SK-N-SH treated with all-trans-retinoic acid at 6 μM for 48 hours (cell line): ENCODE data around the gene PXK.

Experiments used
- ATAC-seq: fragments of 200-7000 bp; cut with Tn5 transposase; 3 replicates; pipeline ENCODE4 v1.9.1; 2020; ENCODE audit warnings: mild to moderate bottlenecking, moderate library complexity
- ARNTL ChIP-seq: fragments of 450-650 bp; formaldehyde crosslinking; IDR thresholded peaks from 2 replicates; pipeline ENCODE4 v1.5.0; 2020; ENCODE audit warnings: low read depth, mild to moderate bottlenecking, moderate library complexity, borderline replicate concordance
- BACH2 ChIP-seq: fragments of 250-450 bp; sonication (Bioruptor Pico); IDR thresholded peaks from 2 replicates; pipeline ENCODE4 v1.9.0; 2021; ENCODE audit warnings: mild to moderate bottlenecking, borderline replicate concordance
- CSDC2 ChIP-seq: fragments of 250-450 bp; sonication (Bioruptor Pico); IDR thresholded peaks from 2 replicates; pipeline ENCODE4 v1.5.0; 2020; ENCODE audit warnings: mild to moderate bottlenecking, moderate library complexity
- ESRRG ChIP-seq: fragments of 250-450 bp; sonication (Bioruptor Pico); IDR thresholded peaks from 2 replicates; pipeline ENCODE4 v1.6.1; 2021; ENCODE audit warnings: mild to moderate bottlenecking
- ISL1 ChIP-seq: fragments of 250-450 bp; sonication (Bioruptor Pico); IDR thresholded peaks from 2 replicates; pipeline ENCODE4 v2.1.2; 2022; ENCODE audit warnings: mild to moderate bottlenecking, moderate library complexity
- OSR1 ChIP-seq: fragments of 250-450 bp; sonication (Bioruptor Pico); IDR thresholded peaks from 2 replicates; pipeline ENCODE4 v1.8.0; 2022; ENCODE audit warnings: moderate library complexity, mild to moderate bottlenecking, inconsistent platforms
- PPARA ChIP-seq: fragments of 250-450 bp; sonication (Bioruptor Pico); IDR thresholded peaks from 2 replicates; pipeline ENCODE4 v1.5.0; 2020; ENCODE audit warnings: mild to moderate bottlenecking, borderline replicate concordance
- RARB ChIP-seq: fragments of 250-450 bp; sonication (Bioruptor Pico); IDR thresholded peaks from 2 replicates; pipeline ENCODE4 v1.8.0; 2021; ENCODE audit warnings: mild to moderate bottlenecking, moderate library complexity
- SNAI2 ChIP-seq: fragments of 250-450 bp; sonication (Bioruptor Pico); IDR thresholded peaks from 2 replicates; pipeline ENCODE4 v1.5.0; 2020; ENCODE audit warnings: mild to moderate bottlenecking, moderate library complexity
- TCF4 ChIP-seq: fragments of 250-450 bp; sonication (Bioruptor Pico); IDR thresholded peaks from 2 replicates; pipeline ENCODE4 v1.8.0; 2021; ENCODE audit warnings: mild to moderate bottlenecking, moderate library complexity, borderline replicate concordance
- TOX ChIP-seq: fragments of 250-450 bp; sonication (Bioruptor Pico); IDR thresholded peaks from 2 replicates; pipeline ENCODE4 v1.8.0; 2021; ENCODE audit warnings: mild to moderate bottlenecking, moderate library complexity, borderline replicate concordance
- ZC3H10 ChIP-seq: fragments of 250-450 bp; sonication (Bioruptor Pico); IDR thresholded peaks from 2 replicates; pipeline ENCODE4 v1.5.1; 2021; ENCODE audit warnings: mild to moderate bottlenecking, moderate library complexity
- ZFP3 ChIP-seq: fragments of 250-450 bp; sonication (Bioruptor Pico); IDR thresholded peaks from 2 replicates; pipeline ENCODE4 v1.5.0; 2020; ENCODE audit warnings: mild to moderate bottlenecking, moderate library complexity
- ZFP30 ChIP-seq: fragments of 450-650 bp; formaldehyde crosslinking; IDR thresholded peaks from 2 replicates; pipeline ENCODE4 v1.5.0; 2022; ENCODE audit warnings: mild to moderate bottlenecking, moderate library complexity
- ZNF565 ChIP-seq: fragments of 450-650 bp; formaldehyde crosslinking; conservative IDR thresholded peaks from 2 replicates; pipeline ENCODE4 v1.5.0; 2020; ENCODE audit warnings: low read depth, mild to moderate bottlenecking, moderate library complexity
- ZNF70 ChIP-seq: fragments of 450-650 bp; formaldehyde crosslinking; IDR thresholded peaks from 2 replicates; pipeline ENCODE4 v1.5.0; 2020; ENCODE audit warnings: mild to moderate bottlenecking, moderate library complexity
- ZNF8 ChIP-seq: fragments of 450-650 bp; formaldehyde crosslinking; IDR thresholded peaks from 2 replicates; pipeline ENCODE4 v1.5.0; 2020; ENCODE audit warnings: mild to moderate bottlenecking, moderate library complexity
- TF ChIP-seq, protein P1 (sequence below): fragments of 250-450 bp; sonication (Bioruptor Pico); IDR thresholded peaks from 2 replicates; pipeline ENCODE4 v1.5.0; 2020; ENCODE audit warnings: mild to moderate bottlenecking, moderate library complexity
- TF ChIP-seq, protein P2 (sequence below): fragments of 250-450 bp; sonication (Bioruptor Pico); IDR thresholded peaks from 2 replicates; pipeline ENCODE4 v1.5.1; 2020; ENCODE audit warnings: low read depth, mild to moderate bottlenecking, moderate library complexity
- TF ChIP-seq, protein P3 (sequence below): fragments of 250-450 bp; sonication (Bioruptor Pico); IDR thresholded peaks from 2 replicates; pipeline ENCODE4 v1.5.1; 2021; ENCODE audit warnings: mild to moderate bottlenecking, moderate library complexity
- TF ChIP-seq, protein P4 (sequence below): fragments of 250-450 bp; sonication (Bioruptor Pico); IDR thresholded peaks from 2 replicates; pipeline ENCODE4 v1.8.0; 2020; ENCODE audit warnings: mild to moderate bottlenecking, moderate library complexity, borderline replicate concordance
- TF ChIP-seq, protein P5 (sequence below): fragments of 250-450 bp; sonication (Bioruptor Pico); IDR thresholded peaks from 2 replicates; pipeline ENCODE4 v1.8.0; 2021; ENCODE audit warnings: low read depth, mild to moderate bottlenecking, moderate library complexity, borderline replicate concordance

The PXK gene

DNA sequence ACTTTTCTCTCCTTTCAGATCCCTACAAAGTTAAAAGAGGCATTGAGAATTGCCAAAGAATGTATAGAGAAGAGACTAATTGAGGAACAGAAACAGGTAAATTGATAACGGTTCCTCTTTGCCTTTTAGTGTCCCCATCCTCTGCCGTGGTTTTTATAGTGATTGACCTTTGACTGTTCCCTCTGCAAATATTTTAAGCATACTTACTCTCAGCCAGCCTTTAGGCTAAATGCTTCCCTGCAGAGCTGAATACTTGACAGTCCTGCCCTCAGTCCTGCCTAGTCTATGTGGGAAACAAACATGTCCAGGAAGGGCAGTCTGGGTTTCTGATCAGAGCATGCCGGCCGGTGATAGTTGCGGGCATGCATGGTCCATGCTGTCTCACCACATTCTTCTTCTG, 76.2 kb downstream of the PXK start:
- TF ChIP-seq, protein P1, sequence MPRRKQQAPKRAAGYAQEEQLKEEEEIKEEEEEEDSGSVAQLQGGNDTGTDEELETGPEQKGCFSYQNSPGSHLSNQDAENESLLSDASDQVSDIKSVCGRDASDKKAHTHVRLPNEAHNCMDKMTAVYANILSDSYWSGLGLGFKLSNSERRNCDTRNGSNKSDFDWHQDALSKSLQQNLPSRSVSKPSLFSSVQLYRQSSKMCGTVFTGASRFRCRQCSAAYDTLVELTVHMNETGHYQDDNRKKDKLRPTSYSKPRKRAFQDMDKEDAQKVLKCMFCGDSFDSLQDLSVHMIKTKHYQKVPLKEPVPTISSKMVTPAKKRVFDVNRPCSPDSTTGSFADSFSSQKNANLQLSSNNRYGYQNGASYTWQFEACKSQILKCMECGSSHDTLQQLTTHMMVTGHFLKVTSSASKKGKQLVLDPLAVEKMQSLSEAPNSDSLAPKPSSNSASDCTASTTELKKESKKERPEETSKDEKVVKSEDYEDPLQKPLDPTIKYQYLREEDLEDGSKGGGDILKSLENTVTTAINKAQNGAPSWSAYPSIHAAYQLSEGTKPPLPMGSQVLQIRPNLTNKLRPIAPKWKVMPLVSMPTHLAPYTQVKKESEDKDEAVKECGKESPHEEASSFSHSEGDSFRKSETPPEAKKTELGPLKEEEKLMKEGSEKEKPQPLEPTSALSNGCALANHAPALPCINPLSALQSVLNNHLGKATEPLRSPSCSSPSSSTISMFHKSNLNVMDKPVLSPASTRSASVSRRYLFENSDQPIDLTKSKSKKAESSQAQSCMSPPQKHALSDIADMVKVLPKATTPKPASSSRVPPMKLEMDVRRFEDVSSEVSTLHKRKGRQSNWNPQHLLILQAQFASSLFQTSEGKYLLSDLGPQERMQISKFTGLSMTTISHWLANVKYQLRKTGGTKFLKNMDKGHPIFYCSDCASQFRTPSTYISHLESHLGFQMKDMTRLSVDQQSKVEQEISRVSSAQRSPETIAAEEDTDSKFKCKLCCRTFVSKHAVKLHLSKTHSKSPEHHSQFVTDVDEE (CRISPR knock-in tag): no peak
- TF ChIP-seq ARNTL: no peak
- TF ChIP-seq BACH2 (CRISPR knock-in tag): no peak
- TF ChIP-seq ZNF70 (CRISPR knock-in tag): no peak
- no peak for TF ChIP-seq TOX (CRISPR knock-in tag)
- TF ChIP-seq PPARA (CRISPR knock-in tag): no peak
- TF ChIP-seq CSDC2 (CRISPR knock-in tag): no peak
- no peak for TF ChIP-seq ZFP30 (CRISPR knock-in tag)
- TF ChIP-seq, protein P2, sequence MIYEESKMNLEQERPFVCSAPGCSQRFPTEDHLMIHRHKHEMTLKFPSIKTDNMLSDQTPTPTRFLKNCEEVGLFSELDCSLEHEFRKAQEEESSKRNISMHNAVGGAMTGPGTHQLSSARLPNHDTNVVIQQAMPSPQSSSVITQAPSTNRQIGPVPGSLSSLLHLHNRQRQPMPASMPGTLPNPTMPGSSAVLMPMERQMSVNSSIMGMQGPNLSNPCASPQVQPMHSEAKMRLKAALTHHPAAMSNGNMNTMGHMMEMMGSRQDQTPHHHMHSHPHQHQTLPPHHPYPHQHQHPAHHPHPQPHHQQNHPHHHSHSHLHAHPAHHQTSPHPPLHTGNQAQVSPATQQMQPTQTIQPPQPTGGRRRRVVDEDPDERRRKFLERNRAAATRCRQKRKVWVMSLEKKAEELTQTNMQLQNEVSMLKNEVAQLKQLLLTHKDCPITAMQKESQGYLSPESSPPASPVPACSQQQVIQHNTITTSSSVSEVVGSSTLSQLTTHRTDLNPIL (CRISPR knock-in tag): no peak
- TF ChIP-seq ZFP3: no peak
- TF ChIP-seq, protein P3, sequence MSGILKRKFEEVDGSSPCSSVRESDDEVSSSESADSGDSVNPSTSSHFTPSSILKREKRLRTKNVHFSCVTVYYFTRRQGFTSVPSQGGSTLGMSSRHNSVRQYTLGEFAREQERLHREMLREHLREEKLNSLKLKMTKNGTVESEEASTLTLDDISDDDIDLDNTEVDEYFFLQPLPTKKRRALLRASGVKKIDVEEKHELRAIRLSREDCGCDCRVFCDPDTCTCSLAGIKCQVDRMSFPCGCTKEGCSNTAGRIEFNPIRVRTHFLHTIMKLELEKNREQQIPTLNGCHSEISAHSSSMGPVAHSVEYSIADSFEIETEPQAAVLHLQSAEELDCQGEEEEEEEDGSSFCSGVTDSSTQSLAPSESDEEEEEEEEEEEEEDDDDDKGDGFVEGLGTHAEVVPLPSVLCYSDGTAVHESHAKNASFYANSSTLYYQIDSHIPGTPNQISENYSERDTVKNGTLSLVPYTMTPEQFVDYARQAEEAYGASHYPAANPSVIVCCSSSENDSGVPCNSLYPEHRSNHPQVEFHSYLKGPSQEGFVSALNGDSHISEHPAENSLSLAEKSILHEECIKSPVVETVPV (CRISPR knock-in tag): no peak
- TF ChIP-seq ZC3H10 (CRISPR knock-in tag): no peak
- TF ChIP-seq, protein P4, sequence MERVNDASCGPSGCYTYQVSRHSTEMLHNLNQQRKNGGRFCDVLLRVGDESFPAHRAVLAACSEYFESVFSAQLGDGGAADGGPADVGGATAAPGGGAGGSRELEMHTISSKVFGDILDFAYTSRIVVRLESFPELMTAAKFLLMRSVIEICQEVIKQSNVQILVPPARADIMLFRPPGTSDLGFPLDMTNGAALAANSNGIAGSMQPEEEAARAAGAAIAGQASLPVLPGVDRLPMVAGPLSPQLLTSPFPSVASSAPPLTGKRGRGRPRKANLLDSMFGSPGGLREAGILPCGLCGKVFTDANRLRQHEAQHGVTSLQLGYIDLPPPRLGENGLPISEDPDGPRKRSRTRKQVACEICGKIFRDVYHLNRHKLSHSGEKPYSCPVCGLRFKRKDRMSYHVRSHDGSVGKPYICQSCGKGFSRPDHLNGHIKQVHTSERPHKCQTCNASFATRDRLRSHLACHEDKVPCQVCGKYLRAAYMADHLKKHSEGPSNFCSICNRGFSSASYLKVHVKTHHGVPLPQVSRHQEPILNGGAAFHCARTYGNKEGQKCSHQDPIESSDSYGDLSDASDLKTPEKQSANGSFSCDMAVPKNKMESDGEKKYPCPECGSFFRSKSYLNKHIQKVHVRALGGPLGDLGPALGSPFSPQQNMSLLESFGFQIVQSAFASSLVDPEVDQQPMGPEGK (CRISPR knock-in tag): no peak
- TF ChIP-seq ZNF8 (CRISPR knock-in tag): no peak
- no peak for TF ChIP-seq TCF4 (CRISPR knock-in tag)
- TF ChIP-seq, protein P5, sequence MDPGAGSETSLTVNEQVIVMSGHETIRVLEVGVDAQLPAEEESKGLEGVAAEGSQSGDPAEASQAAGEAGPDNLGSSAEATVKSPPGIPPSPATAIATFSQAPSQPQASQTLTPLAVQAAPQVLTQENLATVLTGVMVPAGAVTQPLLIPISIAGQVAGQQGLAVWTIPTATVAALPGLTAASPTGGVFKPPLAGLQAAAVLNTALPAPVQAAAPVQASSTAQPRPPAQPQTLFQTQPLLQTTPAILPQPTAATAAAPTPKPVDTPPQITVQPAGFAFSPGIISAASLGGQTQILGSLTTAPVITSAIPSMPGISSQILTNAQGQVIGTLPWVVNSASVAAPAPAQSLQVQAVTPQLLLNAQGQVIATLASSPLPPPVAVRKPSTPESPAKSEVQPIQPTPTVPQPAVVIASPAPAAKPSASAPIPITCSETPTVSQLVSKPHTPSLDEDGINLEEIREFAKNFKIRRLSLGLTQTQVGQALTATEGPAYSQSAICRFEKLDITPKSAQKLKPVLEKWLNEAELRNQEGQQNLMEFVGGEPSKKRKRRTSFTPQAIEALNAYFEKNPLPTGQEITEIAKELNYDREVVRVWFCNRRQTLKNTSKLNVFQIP: no peak
- no peak for TF ChIP-seq RARB (CRISPR knock-in tag)
- no peak for TF ChIP-seq ESRRG (CRISPR knock-in tag)
- no peak for TF ChIP-seq ZNF565 (CRISPR knock-in tag)
- TF ChIP-seq SNAI2 (CRISPR knock-in tag): no peak
- TF ChIP-seq, all 23 proteins: peak for 0
- ATAC-seq: no peak

DNA sequence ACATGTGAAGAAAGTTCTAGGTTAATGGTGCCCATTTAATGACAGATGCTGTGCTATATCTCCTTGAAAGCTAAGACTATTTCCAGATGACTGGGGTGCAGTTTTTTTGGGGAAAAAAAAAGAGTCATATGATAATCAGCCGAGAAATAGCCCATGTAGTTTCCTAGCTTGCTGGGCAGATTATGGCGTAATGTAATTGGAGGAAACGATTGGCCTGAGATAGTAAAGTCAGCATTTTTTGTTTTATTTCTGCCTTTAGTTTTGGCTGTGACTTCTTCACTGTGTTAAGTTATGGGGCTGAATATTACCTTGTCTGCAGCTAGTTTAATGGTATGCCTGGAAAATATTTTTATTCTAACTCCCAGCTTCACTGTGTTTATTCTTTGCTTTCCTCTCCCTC, 77.0 kb downstream of the PXK start:
- ATAC-seq: no peak
- TF ChIP-seq BACH2 (CRISPR knock-in tag) (no peak), ZFP3 (no peak), OSR1 (no peak), ZNF70 (CRISPR knock-in tag) (no peak), ZNF565 (CRISPR knock-in tag) (no peak), ISL1 (CRISPR knock-in tag) (no peak), TCF4 (CRISPR knock-in tag) (no peak), ZC3H10 (CRISPR knock-in tag) (no peak), ESRRG (CRISPR knock-in tag) (no peak), TOX (CRISPR knock-in tag) (no peak), CSDC2 (CRISPR knock-in tag) (no peak), PPARA (CRISPR knock-in tag) (no peak)
- TF ChIP-seq, protein P1 (CRISPR knock-in tag): no peak
- TF ChIP-seq, protein P4 (CRISPR knock-in tag): no peak
- TF ChIP-seq, protein P5: no peak
